Liver (tissue), 2 donors: ENCODE results near the gene ZFHX2.

Source experiments
- CTCF ChIP-seq: fragments of 150-350 bp; IDR thresholded peaks from 2 replicates; pipeline ENCODE4 v1.5.1; 2017; ENCODE audit warnings: improper control_type of control experiment, low read depth, low read length; ENCODE audit not compliant: missing input control
- FOXA1 ChIP-seq: IDR thresholded peaks from 2 replicates; pipeline ENCODE4 v1.6.1; 2016; ENCODE audit warnings: antibody characterized with exemption
- REST ChIP-seq: IDR thresholded peaks from 2 replicates; pipeline ENCODE4 v1.6.1; 2016; ENCODE audit warnings: antibody characterized with exemption, mild to moderate bottlenecking
- YY1 ChIP-seq: IDR thresholded peaks from 2 replicates; pipeline ENCODE4 v1.6.1; 2016; ENCODE audit warnings: antibody characterized with exemption, mild to moderate bottlenecking
- donor health status: healthy.

GRCh38 chr14:23557946-23558345, 6.4 kb upstream of the ZFHX2 start:
- TF ChIP-seq CTCF (no peak), YY1 (no peak), REST (no peak), FOXA1 (no peak)
